ENCODE results near the gene ANKLE2. TPM values are rescaled to one million over a fixed set of nuclear protein-coding genes. Genes with fewer than 3 reads are reported as not detected.
"Not testable (repeated sequence)": the region's sequence is repeated elsewhere in the genome, so short reads cannot be mapped to it uniquely, and the experiment has no call there.

Gene ANKLE2
- total RNA-seq: 10 to 100 TPM; 25.0 to 56.2 (median 31.8) TPM
- polyA plus RNA-seq: 10 to 100 TPM; 24.1 to 43.5 (median 29.7) TPM
- long read RNA-seq, donor 1, full-length matches to known transcripts: 20 of 33 reads
- long read RNA-seq, donor 1, partial matches to known transcripts: 6 of 33 reads
- long read RNA-seq, donor 1, other reads (novel, unspliced or antisense): 7 of 33 reads
- long read RNA-seq, donor 2, full-length matches to known transcripts: 44 of 72 reads
- long read RNA-seq, donor 2, partial matches to known transcripts: 15 of 72 reads
- long read RNA-seq, donor 2, other reads (novel, unspliced or antisense): 13 of 72 reads

DNA sequence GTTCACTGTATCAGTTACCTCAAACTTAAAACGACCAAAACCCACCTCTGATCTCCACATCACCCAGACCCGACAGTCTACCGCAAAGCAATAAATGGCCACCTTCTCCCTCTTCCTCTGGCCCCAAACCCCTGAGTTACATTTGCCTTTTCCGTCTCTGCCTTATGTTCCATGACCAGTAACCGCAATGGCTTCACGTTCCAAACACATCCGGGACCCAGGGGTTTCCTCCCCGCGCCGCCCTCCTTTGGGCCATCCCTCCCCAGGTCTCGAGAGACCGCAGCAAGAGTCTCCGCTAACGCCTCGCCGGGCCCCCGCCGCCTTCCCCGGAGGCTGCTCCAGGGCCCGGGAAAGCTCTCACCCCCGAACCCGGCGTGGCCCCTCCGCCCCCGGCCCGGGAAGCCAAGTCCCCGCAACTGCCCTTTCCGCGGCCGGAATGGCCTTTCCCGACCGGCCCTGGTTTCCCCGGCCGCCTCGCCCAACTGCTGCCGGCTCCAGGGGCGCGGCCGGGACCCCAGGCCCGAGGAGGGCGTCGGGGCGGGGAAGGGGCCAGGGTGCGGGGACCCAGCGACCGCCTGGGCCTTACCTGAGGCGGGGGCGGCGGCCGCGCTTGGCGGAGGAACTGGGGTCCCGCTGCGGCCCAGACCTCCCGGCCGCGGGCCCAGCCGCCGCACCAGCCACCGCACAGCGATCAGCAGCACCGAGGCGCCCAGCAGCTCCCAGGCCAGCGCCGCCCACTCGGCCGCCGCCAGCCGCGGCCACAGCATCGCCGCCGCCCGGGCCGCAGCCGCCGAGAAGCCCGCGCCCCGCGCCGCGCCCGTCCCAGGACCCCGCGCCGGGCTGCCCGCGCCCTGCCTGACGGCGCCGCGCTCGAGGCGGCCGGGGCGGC, at the start of gene ANKLE2:
ANKLE2 (minus strand) TSS at position 801 of the 889 bp plus-strand sequence; CDS start at position 767, 34 bp downstream.
- peaks cover 19% of the 10 kb centered on the region for H3K4me1 ChIP-seq
- intact Hi-C loops (cut with DNase I): no loop called here
- peaks cover 0 to 20% of the 10 kb centered on the region in 2 donors for H3K36me3 ChIP-seq (ENCODE audit: insufficient read depth in 1 of 2, low read depth in 1 of 2)
- TF ChIP-seq CTCF (IDR thresholded peaks at IDR 0.05): no peak
- H3K27ac ChIP-seq: peak within 1 kb of the TSS; percentile 96
- DNase-seq: peak; percentile 55 to 75
- H3K9me3 ChIP-seq: no peaks in the 10 kb centered on the region
- whole genome bisulfite sequencing, 3 donors: 0 to 1% (median 0%) methylated on average over 60 to 97 of the region's 97 CpGs
- peak; percentile 32 to 51 (median 49) for ATAC-seq
- no peaks in the 10 kb centered on the region for H3K27me3 ChIP-seq (ENCODE audit: insufficient read depth in 3 of 3, low read length in 2 of 3)
- peak within 1 kb of the TSS; percentile 85 for H3K4me3 ChIP-seq

DNA sequence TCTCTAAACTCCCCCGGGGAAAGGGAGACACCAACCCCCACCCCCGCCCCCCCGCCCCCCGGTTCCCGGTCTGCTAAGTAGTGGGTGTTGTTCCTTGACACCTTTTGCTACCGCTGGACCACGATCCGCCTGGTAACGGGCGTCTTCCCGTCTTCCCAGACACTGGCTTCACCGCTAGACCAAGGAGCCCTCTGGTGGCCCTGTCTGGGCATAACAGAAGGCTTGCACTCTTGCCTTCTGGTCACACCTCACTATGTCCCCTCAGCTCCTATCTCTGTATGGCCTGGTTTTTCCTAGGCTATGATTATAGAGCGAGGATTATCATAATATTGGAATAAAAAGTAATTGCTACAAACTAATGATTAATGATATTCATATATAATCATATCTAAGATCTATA, 47.8 kb upstream of the ANKLE2 start:
- not testable (repeated sequence) for H3K4me1 ChIP-seq; H3K27me3 ChIP-seq (ENCODE audit: insufficient read depth in 3 of 3, low read length in 2 of 3); H3K27ac ChIP-seq; H3K9me3 ChIP-seq; H3K4me3 ChIP-seq; ATAC-seq
- WGBS, 3 donors: 57 to 75% (median 68%) methylated on average over 11 to 13 of the region's 13 CpGs
- DNase-seq: peak; percentile 53 to 66
- peaks cover 2 to 83% of the 10 kb centered on the region in 2 donors for H3K36me3 ChIP-seq (ENCODE audit: insufficient read depth in 1 of 2, low read depth in 1 of 2)
- intact Hi-C loops (cut with DNase I): loop anchor here in 1 of 2 donors (5.0 kb wide), 1 partner anchor 37 kb away; no protein-coding TSS in a partner anchor
- TF ChIP-seq CTCF (IDR thresholded peaks at IDR 0.05): peak; percentile 24

- Histone ChIP-seq H3K27me3 (ENCODE audit: insufficient read depth in 3 of 3, low read length in 2 of 3) (no peaks in the 10 kb centered on the region), H3K4me1 (no peaks in the 10 kb centered on the region), H3K9me3 (no peaks in the 10 kb centered on the region), H3K36me3 (ENCODE audit: insufficient read depth in 1 of 2, low read depth in 1 of 2) (peaks cover 3 to 81% of the 10 kb centered on the region in 2 donors), H3K4me3 (no peak overlapping the region), H3K27ac (no peak overlapping the region)
- TF ChIP-seq CTCF (IDR thresholded peaks at IDR 0.05): no peak
- intact Hi-C loops (cut with DNase I): loop anchor here in 1 of 2 donors (5.0 kb wide), 1 partner anchor 35 kb away; no protein-coding TSS in a partner anchor
- 55 to 71% (median 64%) methylated on average over 23 to 25 of the region's 25 CpGs for WGBS, 3 donors
- no peak for DNase-seq
- ATAC-seq: peak; percentile 45 to 84 (median 61)
Observed at GRCh38 chr12:132807295-132808092, 45.9 kb upstream of the ANKLE2 start.

DNA sequence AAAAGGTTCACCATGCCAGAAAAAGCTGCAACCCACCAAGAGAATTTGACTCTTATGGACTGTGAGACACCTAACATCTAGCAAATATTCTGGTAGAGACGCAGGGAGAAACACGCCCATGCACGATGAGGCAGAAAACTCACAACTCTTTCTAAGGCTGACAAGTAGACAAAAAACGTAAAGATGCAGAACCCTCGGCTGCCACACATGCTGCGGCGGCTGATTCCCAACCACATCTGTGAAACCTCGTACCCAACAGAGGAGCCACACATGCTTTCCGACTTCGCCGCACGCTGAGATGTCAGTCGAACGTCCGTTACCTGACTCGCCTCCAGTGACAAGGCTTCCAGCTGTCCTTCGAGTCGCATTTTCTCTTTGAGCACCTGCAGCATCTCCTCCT, 45.2 kb upstream of the ANKLE2 start:
- H3K36me3 ChIP-seq (ENCODE audit: insufficient read depth in 1 of 2, low read depth in 1 of 2): peaks cover 3 to 81% of the 10 kb centered on the region in 2 donors
- ATAC-seq (no peak), DNase-seq (no peak)
- no peaks in the 10 kb centered on the region for H3K9me3 ChIP-seq
- intact Hi-C loops (cut with DNase I): loop anchor here in 1 of 2 donors (5.0 kb wide), 1 partner anchor 35 kb away; no protein-coding TSS in a partner anchor
- H3K27me3 ChIP-seq (ENCODE audit: insufficient read depth in 3 of 3, low read length in 2 of 3): no peaks in the 10 kb centered on the region
- H3K4me1 ChIP-seq: no peaks in the 10 kb centered on the region
- H3K4me3 ChIP-seq: no peak overlapping the region
- WGBS, 3 donors: 89 to 91% (median 90%) methylated on average over 18 of the region's 18 CpGs
- TF ChIP-seq CTCF (IDR thresholded peaks at IDR 0.05): no peak
- no peak overlapping the region for H3K27ac ChIP-seq
